Smooth muscle cell (in vitro differentiated cells): ENCODE data around the gene CCDC167. TPM values are rescaled to one million over a fixed set of nuclear protein-coding genes. Genes with fewer than 3 reads are reported as not detected.
A peak's percentile ranks its signal among the peaks of the same experiment; 100 is the strongest.

ENCODE experiments used
- DNase-seq: peaks from one replicate; lab custom pipeline; 2025; ENCODE audit not compliant: unreplicated experiment; lab: John Stamatoyannopoulos, UW
- H2AFZ ChIP-seq: fragments of 200-600 bp; sonication (generic); 2 replicates; pipeline ENCODE4 v1.6.0; 2016; ENCODE audit warnings: antibody characterized with exemption, low read depth, mild to moderate bottlenecking
- H3F3A ChIP-seq: fragments of 200-600 bp; sonication (generic); 2 replicates; pipeline ENCODE4 v1.6.0; 2017; ENCODE audit warnings: antibody characterized with exemption, low read depth
- H3K27ac ChIP-seq: fragments of 200-600 bp; sonication (generic); 2 replicates; pipeline ENCODE4 v1.5.1; 2016; ENCODE audit warnings: low read depth, mild to moderate bottlenecking
- H3K27me3 ChIP-seq: fragments of 200-600 bp; sonication (generic); 2 replicates; pipeline ENCODE4 v1.6.1; 2016; ENCODE audit warnings: low read depth, mild to moderate bottlenecking
- H3K36me3 ChIP-seq: fragments of 200-600 bp; sonication (generic); 2 replicates; pipeline ENCODE4 v1.5.1; 2016; ENCODE audit warnings: low read depth
- H3K4me1 ChIP-seq: fragments of 200-600 bp; sonication (generic); 2 replicates; pipeline ENCODE4 v1.5.1; 2016; ENCODE audit warnings: low read depth
- H3K4me2 ChIP-seq: fragments of 200-600 bp; sonication (generic); 2 replicates; pipeline ENCODE4 v1.6.0; 2016; ENCODE audit warnings: mild to moderate bottlenecking
- H3K4me3 ChIP-seq: fragments of 200-600 bp; sonication (generic); 2 replicates; pipeline ENCODE4 v1.5.1; 2016; ENCODE audit warnings: mild to moderate bottlenecking
- H3K79me2 ChIP-seq: fragments of 200-600 bp; sonication (generic); 2 replicates; pipeline ENCODE4 v1.6.0; 2016; ENCODE audit warnings: low read depth, mild to moderate bottlenecking
- H3K9ac ChIP-seq: fragments of 200-600 bp; sonication (generic); 2 replicates; pipeline ENCODE4 v1.6.0; 2016; ENCODE audit warnings: low read depth
- H3K9me3 ChIP-seq: fragments of 200-600 bp; sonication (generic); replicated peaks from 2 replicates; pipeline ENCODE4 v1.5.1; 2016; ENCODE audit warnings: low read depth
- H4K20me1 ChIP-seq: fragments of 200-600 bp; sonication (generic); 2 replicates; pipeline ENCODE4 v1.6.0; 2016; ENCODE audit warnings: low read depth
- CTCF ChIP-seq: fragments of 200-600 bp; sonication (generic); IDR thresholded peaks from 2 replicates; pipeline ENCODE4 v1.5.1; 2017; ENCODE audit warnings: borderline replicate concordance, mild to moderate bottlenecking, antibody characterized with exemption; ENCODE audit not compliant: insufficient read depth, poor library complexity, severe bottlenecking
- WGBS: methylation state at CpG from one replicate; pipeline ENCODE4 v1.1.7; 2016; ENCODE audit warnings: low lambda C conversion rate; 5-methylcytosine and 5-hydroxymethylcytosine counted together
- polyA plus RNA-seq: library from polyadenylated mRNA; unstranded; fragments of >200 nt; fragmentation: Nextera tagmentation; extraction: Ambion mirVana; gene quantifications from 2 replicates; pipeline ENCODE4 v1.2.1, GENCODE V29; 2016
- total RNA-seq: library from RNA; depleted of rRNA; stranded (reverse); fragments of >200 nt; gene quantifications from 2 replicates; pipeline ENCODE4 v1.2.3, GENCODE V29; 2014

CCDC167 gene
- total and polyA plus RNA-seq, 2 experiments from 2014 or later, result 81.0 to 114 TPM

- Histone ChIP-seq H3F3A (no peaks in the 10 kb centered on the region), H3K4me1 (peaks cover 15% of the 10 kb centered on the region), H3K27me3 (no peaks in the 10 kb centered on the region), H3K9ac (no peak overlapping the region), H3K36me3 (peaks cover 4% of the 10 kb centered on the region), H3K9me3 (no peaks in the 10 kb centered on the region), H3K4me3 (no peak overlapping the region), H3K27ac (no peak overlapping the region), H3K79me2 (no peaks in the 10 kb centered on the region), H3K4me2 (no peak overlapping the region), H2AFZ (no peak overlapping the region), H4K20me1 (peaks cover 3% of the 10 kb centered on the region)
- no peak for DNase-seq
- no peak for TF ChIP-seq CTCF
- 80% methylated on average over 5 of the region's 5 CpGs for WGBS
Measured at GRCh38 chr6:37459981-37460800, 39.5 kb downstream of the CCDC167 start.

DNA sequence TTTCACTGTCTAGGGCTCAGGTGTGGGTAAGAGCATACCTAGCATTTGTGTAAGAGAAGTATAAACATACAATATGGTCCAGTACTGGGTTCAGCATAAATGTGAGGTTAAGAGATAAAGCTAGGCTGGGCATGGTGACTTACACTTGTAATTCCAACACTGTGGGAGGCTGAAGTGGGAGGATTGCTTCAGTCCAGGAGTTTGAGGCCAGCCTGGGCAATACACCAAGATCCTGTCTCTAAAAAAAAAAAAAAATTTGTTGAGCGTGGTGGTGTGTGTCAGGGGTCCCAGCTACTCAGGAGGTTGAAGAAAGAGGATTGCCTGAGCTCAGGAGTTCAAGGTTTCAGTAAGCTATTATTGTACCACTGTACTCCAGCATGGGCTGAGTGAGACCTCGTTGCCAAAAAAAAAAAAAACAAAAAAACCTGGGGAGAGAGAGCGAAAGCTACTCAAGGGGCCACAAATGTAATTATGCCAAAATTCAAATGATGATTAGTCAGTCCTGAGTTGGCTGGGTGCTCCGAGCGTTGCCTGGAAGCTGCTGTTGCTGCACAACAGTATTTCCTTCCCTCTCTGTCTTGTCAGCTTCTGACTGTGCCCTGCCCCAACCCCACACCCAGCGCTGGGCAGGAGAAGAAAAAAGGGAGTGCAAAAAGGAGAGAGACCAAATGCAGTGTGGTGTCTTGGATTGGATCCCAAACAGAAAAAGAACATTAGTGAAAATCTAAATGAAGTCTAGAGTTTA is 42.7 kb downstream of the CCDC167 start:
- Histone ChIP-seq H3K79me2 (no peaks in the 10 kb centered on the region), H4K20me1 (peaks cover 3% of the 10 kb centered on the region), H3K4me2 (no peak overlapping the region), H3K36me3 (peaks cover 3% of the 10 kb centered on the region), H3K4me1 (peaks cover 15% of the 10 kb centered on the region), H3K4me3 (no peak overlapping the region), H3K9ac (no peak overlapping the region), H2AFZ (no peak overlapping the region), H3K27me3 (no peaks in the 10 kb centered on the region), H3F3A (no peaks in the 10 kb centered on the region), H3K9me3 (no peaks in the 10 kb centered on the region), H3K27ac (peak overlapping the region; percentile 55)
- no peak for TF ChIP-seq CTCF
- WGBS, result 76% methylated on average over 6 of the region's 6 CpGs
- no peak for DNase-seq

DNA sequence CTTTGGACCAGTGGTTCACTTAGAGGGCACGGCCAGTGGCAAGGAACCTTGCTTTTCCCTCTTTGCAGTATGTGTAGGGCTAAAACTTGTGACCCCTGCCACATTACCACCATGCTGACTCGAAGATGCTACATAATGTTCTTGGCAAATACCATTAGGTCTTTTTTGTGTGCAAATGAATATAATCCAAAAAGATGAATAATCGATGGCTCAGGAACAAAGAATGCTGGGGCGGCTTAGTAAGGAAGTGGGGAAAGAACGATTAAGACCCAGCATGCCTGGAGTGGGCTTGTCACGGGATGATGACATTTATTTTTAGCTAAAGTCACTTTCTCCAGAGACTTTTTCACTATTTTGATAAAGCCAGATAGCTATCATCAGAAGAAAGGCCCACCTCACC is 43.6 kb downstream of the CCDC167 start:
- Histone ChIP-seq H4K20me1 (peaks cover 3% of the 10 kb centered on the region), H2AFZ (no peak overlapping the region), H3K27ac (peak overlapping the region; percentile 55), H3K4me1 (peaks cover 15% of the 10 kb centered on the region), H3K4me3 (no peak overlapping the region), H3K9me3 (no peaks in the 10 kb centered on the region), H3K27me3 (no peaks in the 10 kb centered on the region), H3K4me2 (peak overlapping the region; percentile 1), H3F3A (no peaks in the 10 kb centered on the region), H3K79me2 (no peaks in the 10 kb centered on the region), H3K36me3 (no peaks in the 10 kb centered on the region), H3K9ac (no peak overlapping the region)
- WGBS, result 73% methylated on average over 6 of the region's 6 CpGs
- DNase-seq, result no peak
- no peak for TF ChIP-seq CTCF
